Activated CD4-positive, alpha-beta T cell treated with anti-CD3 and anti-CD28 coated beads, Interleukin-2, Interleukin-6, amounts not matched to agents 100 ng/mL and 50 ng/mL, durations not matched to agents 16 hours and 8 hours (primary cell): ENCODE results near the gene PPM1A.

Experiments
- DNase-seq: peaks from one replicate; pipeline ENCODE4 v3.0.0-alpha.2; 2020

Gene PPM1A

GRCh38 chr14:60248697-60249318 lies at the start of gene PPM1A:
PPM1A (plus strand) TSS chr14:60249221; CDS start chr14:60282704, 33,483 bp downstream.
- DNase-seq: peak; percentile 97

- DNase-seq: no peak
Measured at GRCh38 chr14:60199321-60199720, 49.7 kb upstream of the PPM1A start.

GRCh38 chr14:60204104-60204842 lies 44.7 kb upstream of the PPM1A start:
- no peak for DNase-seq

DNA sequence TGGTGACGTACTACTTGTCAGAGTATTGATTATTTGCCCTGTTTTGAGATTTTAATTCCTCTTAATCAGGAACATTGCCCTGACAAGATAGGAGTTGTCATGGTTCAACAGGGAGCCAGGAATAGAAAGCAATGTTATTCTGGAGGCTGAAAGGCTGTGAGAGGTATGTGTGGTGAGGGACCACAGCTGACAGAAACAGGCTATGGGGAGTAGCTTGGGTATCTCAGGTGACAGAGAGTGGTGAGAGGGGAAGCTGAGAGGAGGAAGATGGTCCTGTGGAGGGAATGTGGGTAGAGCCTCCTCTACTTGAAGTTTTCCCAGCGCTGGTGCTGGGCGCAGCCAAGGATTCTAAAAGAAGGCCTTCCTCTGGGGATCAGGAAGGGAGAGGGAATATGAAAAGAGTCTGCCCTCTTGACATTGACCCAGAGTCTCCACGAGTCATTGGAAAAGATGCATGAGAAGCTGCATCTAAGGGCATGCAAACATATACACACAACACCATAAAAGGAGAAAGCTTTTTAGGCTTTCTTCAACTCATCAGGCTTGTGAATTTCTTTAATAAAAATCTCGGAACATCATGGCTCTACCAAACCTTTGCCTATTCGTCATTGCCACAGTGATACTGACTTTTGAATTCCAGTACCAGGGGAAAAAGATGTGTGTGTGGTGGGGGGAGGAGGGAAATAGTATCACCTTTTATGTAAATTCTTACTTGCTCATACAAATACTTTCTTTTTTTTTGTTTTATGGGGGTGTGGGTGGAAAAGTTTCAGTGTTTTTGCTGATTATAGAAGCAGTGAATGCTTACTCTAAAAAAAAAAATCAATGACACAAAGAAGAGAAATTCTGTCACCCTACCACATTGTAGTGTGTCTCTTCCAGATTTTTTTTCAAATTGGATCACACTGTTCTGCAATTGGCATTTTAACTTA lies 43.9 kb upstream of the PPM1A start:
- DNase-seq: no peak

- DNase-seq: peak; percentile 11
Measured at GRCh38 chr14:60206249-60206670, 42.8 kb upstream of the PPM1A start.

DNA sequence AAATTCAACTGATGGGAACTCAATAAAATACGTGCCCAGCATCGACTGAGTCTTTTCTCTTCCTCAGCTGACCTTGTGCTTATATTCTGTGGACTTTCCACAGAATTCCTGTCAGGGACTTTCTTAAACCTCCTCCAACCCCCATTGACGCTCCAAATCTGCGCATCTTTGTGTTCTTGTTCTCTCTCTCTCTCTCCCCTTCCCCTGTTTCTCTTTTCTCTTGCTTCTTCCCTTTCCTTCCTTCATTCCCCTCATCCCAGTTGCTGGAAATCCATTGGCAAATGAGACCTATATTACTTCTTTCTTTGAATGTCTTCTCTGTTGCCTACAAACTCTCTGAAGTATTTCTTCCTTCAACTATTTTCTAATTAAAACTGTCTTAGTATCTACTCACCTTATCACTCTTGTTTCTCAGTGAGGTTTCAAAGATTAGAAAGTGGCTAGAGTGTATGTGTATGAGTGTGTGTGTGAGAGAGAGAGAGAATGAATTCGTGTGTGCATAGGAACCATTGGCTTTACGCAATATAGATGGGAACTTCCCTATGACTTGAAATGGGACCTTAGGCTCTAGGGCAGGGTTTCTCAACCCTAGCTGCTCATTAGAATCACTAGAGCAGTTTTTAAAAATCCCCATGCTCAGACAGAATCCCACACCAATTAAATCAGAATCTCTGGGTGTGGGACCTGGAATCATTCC lies 42.0 kb upstream of the PPM1A start:
- DNase-seq: no peak

DNA sequence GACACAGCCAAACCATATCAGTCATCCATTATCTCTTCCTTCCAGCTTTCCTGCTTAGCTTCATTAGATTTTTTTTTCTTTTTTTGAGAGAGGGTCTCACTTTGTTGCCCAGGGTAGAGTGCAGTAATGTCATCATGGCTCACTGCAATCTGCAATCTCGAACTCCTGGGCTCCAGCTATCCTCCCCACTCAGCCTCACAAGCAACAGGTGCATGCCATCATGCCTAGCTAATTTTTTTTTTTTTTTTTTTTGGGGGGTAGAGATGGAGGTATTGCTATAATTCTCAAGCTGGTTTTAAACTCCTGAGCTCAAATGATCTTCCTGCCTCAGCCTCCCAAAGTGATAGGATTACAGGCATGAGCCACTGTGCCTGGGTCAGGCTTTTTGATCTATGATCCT lies 38.3 kb upstream of the PPM1A start:
- no peak for DNase-seq

- DNase-seq: no peak
Measured at GRCh38 chr14:60211153-60211552, 37.9 kb upstream of the PPM1A start.

GRCh38 chr14:60212503-60213371 lies 36.3 kb upstream of the PPM1A start:
- no peak for DNase-seq

GRCh38 chr14:60214003-60214402 lies 35.0 kb upstream of the PPM1A start:
- no peak for DNase-seq

DNA sequence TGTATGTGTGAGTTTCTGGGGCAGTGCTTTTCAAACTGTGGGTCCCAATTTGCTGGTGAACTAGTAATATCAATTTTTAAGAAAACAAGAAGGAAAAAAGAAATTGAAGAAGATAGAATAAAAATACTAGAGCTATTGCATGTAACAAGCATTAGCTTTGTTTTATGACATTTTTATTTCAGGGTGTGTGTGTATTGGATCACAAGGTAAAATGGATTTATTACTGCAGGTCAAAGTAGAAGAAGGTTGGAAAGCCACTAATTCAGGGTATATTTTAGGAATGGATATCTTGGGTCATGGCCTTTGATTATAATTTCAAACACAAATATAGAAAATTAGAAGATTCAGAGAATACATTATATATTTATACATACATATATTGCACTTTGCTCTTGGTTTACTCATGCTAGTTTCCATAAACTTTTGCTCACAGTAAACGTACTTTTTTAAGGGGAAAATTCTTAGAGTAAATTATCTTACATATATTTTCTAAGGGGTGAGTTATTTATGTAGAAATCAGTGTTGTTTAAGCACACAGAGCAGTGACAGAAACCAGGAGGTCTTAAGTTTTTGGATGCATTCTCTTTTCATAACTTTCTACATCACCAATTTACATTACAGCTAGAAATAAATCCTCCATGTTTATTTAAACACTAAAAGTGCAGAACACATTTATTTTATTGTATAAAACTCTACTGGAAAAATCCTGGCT lies 34.5 kb upstream of the PPM1A start:
- DNase-seq: no peak

- no peak for DNase-seq
Measured at GRCh38 chr14:60215127-60215444, 33.9 kb upstream of the PPM1A start.

GRCh38 chr14:60215520-60216420 lies 33.3 kb upstream of the PPM1A start:
- DNase-seq: no peak

- DNase-seq: no peak
Measured at GRCh38 chr14:60217713-60218112, 31.3 kb upstream of the PPM1A start.

GRCh38 chr14:60220084-60220483 lies 28.9 kb upstream of the PPM1A start:
- DNase-seq: no peak

DNA sequence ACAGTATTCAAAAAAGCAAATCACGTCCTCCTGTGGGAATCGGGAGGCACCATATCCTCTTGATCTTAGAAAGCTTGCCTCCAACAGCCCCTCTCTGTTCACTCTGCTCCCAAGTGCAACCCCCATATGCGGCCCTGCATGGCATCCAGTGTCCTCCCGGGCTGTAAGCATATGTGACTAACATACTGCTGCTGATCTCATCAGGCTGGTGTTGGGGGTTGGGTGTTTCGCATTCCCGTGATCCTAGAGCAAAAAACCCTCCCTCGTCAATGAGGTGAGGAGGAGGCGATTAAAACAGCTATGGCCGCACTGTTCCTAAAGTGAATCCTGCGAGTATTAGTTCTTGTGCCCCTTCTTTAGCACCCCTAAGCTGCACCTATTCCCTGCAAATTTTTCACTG lies 28.1 kb upstream of the PPM1A start:
- DNase-seq: no peak

DNA sequence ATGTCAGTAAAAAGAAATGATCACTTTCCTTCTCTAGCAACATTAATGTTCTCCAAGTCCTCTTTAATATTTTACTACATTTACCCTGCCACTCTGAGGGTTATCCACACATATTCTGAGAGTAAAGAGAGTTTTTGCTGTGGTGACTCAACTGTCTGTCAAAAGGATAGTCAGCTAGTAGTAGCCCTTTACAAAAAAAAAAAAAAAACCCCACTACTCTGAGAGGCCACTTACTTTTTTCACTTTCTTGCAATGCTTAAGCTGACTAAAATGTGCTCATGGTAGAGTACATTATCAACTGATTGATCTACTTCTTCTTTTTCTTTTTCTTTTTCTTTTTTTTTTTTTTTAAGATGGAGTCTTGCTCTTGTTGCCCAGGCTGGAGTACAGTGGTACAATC lies 27.6 kb upstream of the PPM1A start:
- no peak for DNase-seq

DNA sequence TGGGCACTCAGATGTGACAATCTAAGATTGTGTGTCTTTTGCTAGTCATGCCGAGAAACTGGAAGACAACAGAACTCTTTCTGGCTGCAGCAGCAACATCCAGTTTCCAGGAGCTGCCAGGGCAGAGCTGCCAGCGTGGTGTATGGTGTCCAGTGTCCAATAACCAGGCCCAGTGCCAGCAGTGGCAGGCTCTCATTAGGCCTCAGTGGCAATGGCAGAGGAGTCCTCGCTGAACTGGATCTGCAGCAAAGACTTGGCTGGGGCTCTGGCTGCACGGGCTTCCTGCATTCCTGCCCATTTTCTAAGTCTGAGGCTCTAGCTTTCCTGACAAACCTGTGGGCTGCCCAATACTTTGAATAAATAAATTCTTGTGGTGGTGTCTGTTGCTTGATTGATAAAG lies 26.2 kb upstream of the PPM1A start:
- DNase-seq: no peak

- no peak for DNase-seq
Measured at GRCh38 chr14:60225265-60225664, 23.8 kb upstream of the PPM1A start.

DNA sequence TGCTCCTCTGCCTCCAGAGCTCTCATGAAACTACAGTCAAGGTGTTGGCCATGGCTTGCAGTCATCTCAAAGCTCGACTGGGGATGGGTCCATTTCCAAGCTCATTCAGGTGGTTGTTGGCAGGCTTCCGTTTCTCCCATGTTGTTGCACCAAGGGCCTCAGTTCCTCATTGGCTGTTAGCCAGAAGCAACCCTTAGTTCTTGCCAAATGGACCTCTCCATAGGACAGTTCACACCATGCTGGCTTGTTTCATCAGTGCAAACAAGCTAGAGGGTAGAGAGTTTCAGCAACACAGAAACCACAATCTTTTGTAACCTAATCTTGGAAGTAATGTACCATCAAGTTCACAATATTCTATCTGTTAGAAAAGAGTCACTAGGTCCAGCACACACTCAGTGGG lies 22.7 kb upstream of the PPM1A start:
- no peak for DNase-seq
